DOHH2 (cell line): Measurements from ENCODE around the gene NFIB.

Source experiments
- EZH2phosphoT487 ChIP-seq: fragments of 200-600 bp; sonication (generic); IDR thresholded peaks from 2 replicates; pipeline ENCODE4 v1.6.1; 2017; ENCODE audit warnings: borderline replicate concordance, mild to moderate bottlenecking, antibody characterized with exemption, low read length, moderate library complexity, mixed read lengths
- TF ChIP-seq, protein P1 (sequence below): fragments of 200-600 bp; sonication (generic); IDR thresholded peaks from one replicate; pipeline ENCODE4 v1.5.1; 2014; ENCODE audit warnings: antibody characterized with exemption, mild to moderate bottlenecking, low read depth, low read length; ENCODE audit not compliant: poor library complexity, severe bottlenecking

DNA sequence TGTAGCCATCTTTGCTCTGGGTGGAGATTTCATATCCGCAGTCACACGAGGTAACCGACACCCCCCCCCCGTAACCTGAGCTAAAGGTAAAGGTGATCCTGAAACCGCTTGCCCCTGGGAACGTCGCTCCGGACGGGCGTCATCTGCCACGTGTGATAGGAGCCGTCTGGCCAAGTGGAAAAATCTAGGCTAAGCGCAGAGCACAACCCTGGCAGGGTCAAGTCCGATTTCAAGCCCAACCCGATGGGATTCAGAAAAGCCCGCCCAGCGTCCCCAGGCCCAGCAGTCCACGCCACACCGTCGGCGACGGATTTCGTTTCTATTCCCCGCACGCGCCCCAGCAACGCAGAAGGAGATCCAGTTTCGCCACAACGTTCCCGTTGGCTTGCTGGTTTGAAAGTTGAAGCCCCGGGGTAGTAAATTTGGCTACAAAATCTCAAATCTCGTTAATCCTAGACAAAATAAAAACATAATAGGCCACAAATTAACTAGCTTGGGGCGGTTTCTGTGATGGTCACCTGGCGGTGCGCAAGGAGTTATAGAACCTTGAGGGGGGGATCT, 32.4 kb upstream of the NFIB start:
- TF ChIP-seq, protein P1, sequence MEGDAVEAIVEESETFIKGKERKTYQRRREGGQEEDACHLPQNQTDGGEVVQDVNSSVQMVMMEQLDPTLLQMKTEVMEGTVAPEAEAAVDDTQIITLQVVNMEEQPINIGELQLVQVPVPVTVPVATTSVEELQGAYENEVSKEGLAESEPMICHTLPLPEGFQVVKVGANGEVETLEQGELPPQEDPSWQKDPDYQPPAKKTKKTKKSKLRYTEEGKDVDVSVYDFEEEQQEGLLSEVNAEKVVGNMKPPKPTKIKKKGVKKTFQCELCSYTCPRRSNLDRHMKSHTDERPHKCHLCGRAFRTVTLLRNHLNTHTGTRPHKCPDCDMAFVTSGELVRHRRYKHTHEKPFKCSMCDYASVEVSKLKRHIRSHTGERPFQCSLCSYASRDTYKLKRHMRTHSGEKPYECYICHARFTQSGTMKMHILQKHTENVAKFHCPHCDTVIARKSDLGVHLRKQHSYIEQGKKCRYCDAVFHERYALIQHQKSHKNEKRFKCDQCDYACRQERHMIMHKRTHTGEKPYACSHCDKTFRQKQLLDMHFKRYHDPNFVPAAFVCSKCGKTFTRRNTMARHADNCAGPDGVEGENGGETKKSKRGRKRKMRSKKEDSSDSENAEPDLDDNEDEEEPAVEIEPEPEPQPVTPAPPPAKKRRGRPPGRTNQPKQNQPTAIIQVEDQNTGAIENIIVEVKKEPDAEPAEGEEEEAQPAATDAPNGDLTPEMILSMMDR: no peak
- TF ChIP-seq EZH2phosphoT487: no peak
